Measurements from ENCODE around the gene AEBP2.

The AEBP2 gene

GRCh38 chr12:19485240-19485639 lies 45.9 kb downstream of the AEBP2 start:
- Histone ChIP-seq H3K4me1 (ENCODE audit: control insufficient read depth, low read depth, low read length) (peaks cover 24% of the 10 kb centered on the region), H3K9me3 (ENCODE audit: control insufficient read depth, low read depth, low read length) (no peaks in the 10 kb centered on the region), H3K9ac (ENCODE audit: low read length) (no peak overlapping the region), H3K27ac (ENCODE audit: low read length) (no peak overlapping the region), H3K4me3 (ENCODE audit: low read length) (no peak overlapping the region), H3K27me3 (ENCODE audit: control insufficient read depth, insufficient read depth, low read length) (no peaks in the 10 kb centered on the region), H3K36me3 (ENCODE audit: control insufficient read depth, low read depth, low read length) (peaks cover 29% of the 10 kb centered on the region)

DNA sequence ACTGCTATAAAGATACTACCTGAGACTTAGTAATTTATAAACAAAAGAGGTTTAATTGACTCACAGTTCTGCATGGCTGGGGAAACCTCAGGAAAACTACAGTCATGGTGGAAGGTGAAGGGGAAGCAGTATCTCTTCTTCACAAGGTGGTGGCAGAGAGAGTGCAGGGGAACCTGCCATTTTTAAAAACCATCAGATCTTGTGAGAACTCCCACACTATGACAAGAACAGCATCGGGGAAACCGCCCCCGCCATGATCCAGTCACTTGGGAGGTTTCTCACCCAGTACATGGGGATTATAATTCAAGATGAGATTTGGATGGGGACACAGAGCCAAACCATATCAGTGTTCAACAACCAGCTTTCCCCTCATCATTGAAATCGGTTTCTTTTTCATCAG lies 49.9 kb downstream of the AEBP2 start:
- Histone ChIP-seq H3K36me3 (ENCODE audit: control insufficient read depth, low read depth, low read length) (peaks cover 25% of the 10 kb centered on the region), H3K27ac (ENCODE audit: low read length) (no peak overlapping the region), H3K27me3 (ENCODE audit: control insufficient read depth, insufficient read depth, low read length) (no peaks in the 10 kb centered on the region), H3K9me3 (ENCODE audit: control insufficient read depth, low read depth, low read length) (no peaks in the 10 kb centered on the region), H3K4me1 (ENCODE audit: control insufficient read depth, low read depth, low read length) (peaks cover 9% of the 10 kb centered on the region), H3K9ac (ENCODE audit: low read length) (no peak overlapping the region), H3K4me3 (ENCODE audit: low read length) (no peak overlapping the region)

GRCh38 chr12:19490908-19491307 lies 51.6 kb downstream of the AEBP2 start:
- Histone ChIP-seq H3K9ac (ENCODE audit: low read length) (no peak overlapping the region), H3K4me3 (ENCODE audit: low read length) (no peak overlapping the region), H3K36me3 (ENCODE audit: control insufficient read depth, low read depth, low read length) (peaks cover 29% of the 10 kb centered on the region), H3K27me3 (ENCODE audit: control insufficient read depth, insufficient read depth, low read length) (no peaks in the 10 kb centered on the region), H3K9me3 (ENCODE audit: control insufficient read depth, low read depth, low read length) (no peaks in the 10 kb centered on the region), H3K27ac (ENCODE audit: low read length) (no peak overlapping the region), H3K4me1 (ENCODE audit: control insufficient read depth, low read depth, low read length) (peaks cover 20% of the 10 kb centered on the region)

GRCh38 chr12:19491863-19492262 lies 52.6 kb downstream of the AEBP2 start:
- Histone ChIP-seq H3K27ac (ENCODE audit: low read length) (no peak overlapping the region), H3K4me1 (ENCODE audit: control insufficient read depth, low read depth, low read length) (peaks cover 26% of the 10 kb centered on the region), H3K9ac (ENCODE audit: low read length) (no peak overlapping the region), H3K36me3 (ENCODE audit: control insufficient read depth, low read depth, low read length) (peaks cover 26% of the 10 kb centered on the region), H3K9me3 (ENCODE audit: control insufficient read depth, low read depth, low read length) (no peaks in the 10 kb centered on the region), H3K27me3 (ENCODE audit: control insufficient read depth, insufficient read depth, low read length) (no peaks in the 10 kb centered on the region), H3K4me3 (ENCODE audit: low read length) (no peak overlapping the region)

DNA sequence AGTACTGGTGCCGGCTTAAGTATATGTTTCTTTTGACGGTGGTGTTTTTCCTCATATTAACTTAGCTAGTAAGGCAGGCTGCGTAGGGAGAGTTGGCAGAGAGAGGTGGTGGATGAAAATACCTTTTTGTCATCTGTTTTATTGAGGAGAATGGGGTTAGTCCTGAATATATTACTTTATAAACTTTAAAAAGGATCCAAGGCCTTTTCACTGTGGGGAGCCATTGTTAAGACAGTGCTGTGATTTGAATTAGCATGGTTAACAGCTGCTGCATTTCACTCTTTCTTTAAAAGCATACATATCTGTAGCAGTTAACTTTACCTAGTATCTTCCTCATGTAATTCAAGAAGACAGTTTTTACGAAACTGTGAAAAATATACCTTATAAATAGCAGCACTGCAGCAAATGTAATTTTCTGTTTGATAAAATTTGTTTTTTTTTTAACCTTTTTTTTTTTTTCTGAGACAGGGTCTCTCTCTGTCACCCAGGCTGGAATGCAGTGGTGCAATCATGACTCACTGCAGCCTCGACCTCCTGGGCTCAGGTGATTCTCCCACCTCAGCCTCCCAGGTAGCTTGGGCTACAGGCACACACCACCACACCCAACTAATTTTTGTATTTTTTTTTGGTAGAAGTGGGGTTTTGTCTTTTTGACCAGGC lies 57.1 kb downstream of the AEBP2 start:
- no peaks in the 10 kb centered on the region for H3K27me3 ChIP-seq (ENCODE audit: control insufficient read depth, insufficient read depth, low read length)
- no peak overlapping the region for H3K4me3 ChIP-seq (ENCODE audit: low read length)
- no peaks in the 10 kb centered on the region for H3K9me3 ChIP-seq (ENCODE audit: control insufficient read depth, low read depth, low read length)
- H3K4me1 ChIP-seq (ENCODE audit: control insufficient read depth, low read depth, low read length), result peaks cover 34% of the 10 kb centered on the region
- H3K36me3 ChIP-seq (ENCODE audit: control insufficient read depth, low read depth, low read length), result peaks cover 49% of the 10 kb centered on the region
- peak overlapping the region; percentile 77 for H3K27ac ChIP-seq (ENCODE audit: low read length)
- H3K9ac ChIP-seq (ENCODE audit: low read length), result no peak overlapping the region

DNA sequence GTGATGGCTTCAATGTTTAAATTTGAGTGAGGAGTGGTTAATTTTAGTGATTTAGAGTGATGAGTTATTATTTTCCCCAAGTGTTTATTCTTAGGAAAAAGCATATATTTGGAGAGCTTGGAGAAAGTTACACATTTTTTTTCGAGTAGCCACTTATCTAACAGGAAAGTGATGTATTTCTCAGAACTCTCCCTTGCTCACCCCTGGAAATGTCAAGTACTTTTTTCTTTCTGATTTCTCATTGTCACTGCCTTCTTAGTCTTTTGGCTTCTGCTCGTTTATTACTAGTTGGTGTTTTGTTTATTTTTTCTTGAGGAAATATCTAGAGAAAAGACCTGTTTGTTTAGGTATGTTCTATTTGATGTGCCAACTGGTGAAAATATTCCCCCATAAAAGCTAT lies 58.8 kb downstream of the AEBP2 start:
- H3K4me3 ChIP-seq (ENCODE audit: low read length), result no peak overlapping the region
- H3K27me3 ChIP-seq (ENCODE audit: control insufficient read depth, insufficient read depth, low read length), result no peaks in the 10 kb centered on the region
- no peak overlapping the region for H3K27ac ChIP-seq (ENCODE audit: low read length)
- peaks cover 29% of the 10 kb centered on the region for H3K4me1 ChIP-seq (ENCODE audit: control insufficient read depth, low read depth, low read length)
- no peaks in the 10 kb centered on the region for H3K9me3 ChIP-seq (ENCODE audit: control insufficient read depth, low read depth, low read length)
- peaks cover 58% of the 10 kb centered on the region for H3K36me3 ChIP-seq (ENCODE audit: control insufficient read depth, low read depth, low read length)
- no peak overlapping the region for H3K9ac ChIP-seq (ENCODE audit: low read length)

DNA sequence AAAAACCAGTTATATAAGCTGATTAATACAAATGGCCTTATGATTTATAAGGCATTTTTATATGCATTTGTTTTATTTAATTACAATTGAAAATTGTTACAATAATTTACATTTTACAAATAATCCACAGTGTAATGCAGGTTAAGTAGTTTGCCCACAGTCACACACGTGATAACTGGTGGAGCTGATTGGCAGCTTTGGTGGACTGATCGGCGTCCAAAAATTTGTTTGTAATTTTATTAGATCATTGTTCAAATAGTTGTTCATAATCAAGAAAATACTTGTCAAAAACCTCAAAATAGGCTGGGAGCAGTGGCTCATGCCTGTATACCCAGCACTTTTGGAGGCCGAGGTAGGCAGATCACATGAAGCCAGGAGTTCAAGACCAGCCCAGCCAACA lies 59.7 kb downstream of the AEBP2 start:
- Histone ChIP-seq H3K4me1 (ENCODE audit: control insufficient read depth, low read depth, low read length) (peaks cover 29% of the 10 kb centered on the region), H3K9me3 (ENCODE audit: control insufficient read depth, low read depth, low read length) (no peaks in the 10 kb centered on the region), H3K27ac (ENCODE audit: low read length) (no peak overlapping the region), H3K9ac (ENCODE audit: low read length) (no peak overlapping the region), H3K27me3 (ENCODE audit: control insufficient read depth, insufficient read depth, low read length) (no peaks in the 10 kb centered on the region), H3K4me3 (ENCODE audit: low read length) (no peak overlapping the region), H3K36me3 (ENCODE audit: control insufficient read depth, low read depth, low read length) (peaks cover 60% of the 10 kb centered on the region)

DNA sequence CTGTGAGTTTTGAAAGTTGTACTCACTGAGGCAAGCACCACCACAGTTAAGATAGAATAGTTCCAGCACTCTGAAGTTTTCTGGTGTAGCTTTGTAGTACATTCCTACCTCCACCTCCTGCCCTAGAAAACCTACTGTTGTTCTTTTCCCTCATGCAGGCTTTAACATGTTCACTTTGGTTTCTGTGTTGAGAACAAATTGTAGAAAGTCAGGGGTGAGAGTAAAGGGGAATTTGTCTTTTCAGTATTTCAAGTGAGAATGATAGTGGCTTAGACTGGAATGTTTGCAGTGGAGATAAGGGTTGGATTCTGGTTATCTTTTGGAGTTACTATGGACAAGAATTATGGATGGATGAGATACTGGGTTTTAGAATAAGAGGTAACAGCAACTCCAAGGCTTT lies 67.2 kb downstream of the AEBP2 start:
- H3K4me3 ChIP-seq (ENCODE audit: low read length), result no peak overlapping the region
- H3K27ac ChIP-seq (ENCODE audit: low read length), result peak overlapping the region; percentile 31
- no peaks in the 10 kb centered on the region for H3K27me3 ChIP-seq (ENCODE audit: control insufficient read depth, insufficient read depth, low read length)
- peaks cover 3% of the 10 kb centered on the region for H3K4me1 ChIP-seq (ENCODE audit: control insufficient read depth, low read depth, low read length)
- no peak overlapping the region for H3K9ac ChIP-seq (ENCODE audit: low read length)
- no peaks in the 10 kb centered on the region for H3K9me3 ChIP-seq (ENCODE audit: control insufficient read depth, low read depth, low read length)
- H3K36me3 ChIP-seq (ENCODE audit: control insufficient read depth, low read depth, low read length), result peaks cover 27% of the 10 kb centered on the region

DNA sequence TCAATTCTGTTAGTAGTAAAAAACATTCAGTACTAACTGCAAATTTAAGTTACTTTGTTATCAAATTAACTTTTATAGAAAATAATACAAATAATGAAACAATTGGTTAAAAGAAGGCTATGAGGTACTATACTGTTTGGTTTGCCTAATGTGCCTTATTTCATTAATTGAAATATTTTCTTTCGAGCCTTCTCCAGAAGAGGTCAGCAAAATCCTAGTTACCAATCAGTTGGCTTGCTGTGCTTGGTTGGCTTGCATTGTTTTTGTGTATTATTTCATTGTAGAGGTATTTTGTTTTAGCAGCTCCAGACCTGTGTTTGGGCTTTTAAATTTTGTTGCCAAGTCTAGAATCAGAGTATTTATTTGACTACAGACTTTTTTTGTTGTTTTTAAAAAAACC lies 68.5 kb downstream of the AEBP2 start:
- Histone ChIP-seq H3K4me3 (ENCODE audit: low read length) (no peak overlapping the region), H3K9me3 (ENCODE audit: control insufficient read depth, low read depth, low read length) (no peaks in the 10 kb centered on the region), H3K27ac (ENCODE audit: low read length) (no peak overlapping the region), H3K9ac (ENCODE audit: low read length) (no peak overlapping the region), H3K27me3 (ENCODE audit: control insufficient read depth, insufficient read depth, low read length) (no peaks in the 10 kb centered on the region), H3K4me1 (ENCODE audit: control insufficient read depth, low read depth, low read length) (peaks cover 3% of the 10 kb centered on the region), H3K36me3 (ENCODE audit: control insufficient read depth, low read depth, low read length) (peaks cover 25% of the 10 kb centered on the region)

DNA sequence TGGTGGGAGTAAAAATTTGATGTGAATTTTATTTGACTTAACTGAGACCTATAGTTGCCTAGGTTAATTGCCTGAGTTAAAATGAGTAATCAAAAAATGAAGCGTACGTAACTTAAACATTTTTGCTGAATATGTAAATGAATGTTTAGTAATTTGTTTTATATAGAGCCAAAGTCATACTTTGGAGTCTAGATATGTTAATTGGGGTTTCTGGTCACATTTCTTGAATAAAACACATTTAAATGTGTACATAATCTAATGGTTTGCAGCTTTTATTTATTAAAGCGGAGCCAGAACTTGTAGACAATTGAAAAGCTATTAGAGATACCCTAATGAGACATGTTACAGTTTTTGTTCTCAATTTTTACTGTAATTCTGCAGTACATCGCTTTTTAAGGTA lies 71.2 kb downstream of the AEBP2 start:
- H3K9ac ChIP-seq (ENCODE audit: low read length), result no peak overlapping the region
- H3K4me1 ChIP-seq (ENCODE audit: control insufficient read depth, low read depth, low read length), result peaks cover 16% of the 10 kb centered on the region
- peaks cover 23% of the 10 kb centered on the region for H3K36me3 ChIP-seq (ENCODE audit: control insufficient read depth, low read depth, low read length)
- H3K27me3 ChIP-seq (ENCODE audit: control insufficient read depth, insufficient read depth, low read length), result no peaks in the 10 kb centered on the region
- no peaks in the 10 kb centered on the region for H3K9me3 ChIP-seq (ENCODE audit: control insufficient read depth, low read depth, low read length)
- H3K27ac ChIP-seq (ENCODE audit: low read length), result no peak overlapping the region
- no peak overlapping the region for H3K4me3 ChIP-seq (ENCODE audit: low read length)

DNA sequence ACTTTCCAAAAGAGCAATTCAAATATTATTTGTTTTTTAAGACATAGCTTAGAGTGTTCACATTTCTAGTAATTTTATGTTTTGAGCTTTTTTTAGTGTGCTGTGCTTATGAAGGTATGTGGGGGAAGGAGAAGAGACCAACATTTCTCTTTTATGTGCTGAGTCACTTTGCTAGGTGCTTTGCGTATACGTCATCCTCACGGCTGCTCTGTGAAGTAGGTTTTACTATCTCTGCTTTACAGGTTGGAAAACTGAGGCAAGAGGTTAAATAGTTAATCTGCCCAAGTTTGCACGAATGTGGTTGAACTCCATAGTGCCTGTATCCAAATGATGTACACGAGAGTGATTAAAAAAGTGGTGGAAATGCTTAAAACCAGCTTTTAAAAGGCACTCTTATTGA lies 75.9 kb downstream of the AEBP2 start:
- Histone ChIP-seq H3K4me3 (ENCODE audit: low read length) (no peak overlapping the region), H3K27me3 (ENCODE audit: control insufficient read depth, insufficient read depth, low read length) (no peaks in the 10 kb centered on the region), H3K9me3 (ENCODE audit: control insufficient read depth, low read depth, low read length) (no peaks in the 10 kb centered on the region), H3K27ac (ENCODE audit: low read length) (peak overlapping the region; percentile 38), H3K4me1 (ENCODE audit: control insufficient read depth, low read depth, low read length) (peaks cover 12% of the 10 kb centered on the region), H3K9ac (ENCODE audit: low read length) (no peak overlapping the region), H3K36me3 (ENCODE audit: control insufficient read depth, low read depth, low read length) (peaks cover 58% of the 10 kb centered on the region)

GRCh38 chr12:19517583-19517982 lies 78.3 kb downstream of the AEBP2 start:
- Histone ChIP-seq H3K36me3 (ENCODE audit: control insufficient read depth, low read depth, low read length) (peaks cover 62% of the 10 kb centered on the region), H3K4me3 (ENCODE audit: low read length) (no peak overlapping the region), H3K27me3 (ENCODE audit: control insufficient read depth, insufficient read depth, low read length) (no peaks in the 10 kb centered on the region), H3K9me3 (ENCODE audit: control insufficient read depth, low read depth, low read length) (no peaks in the 10 kb centered on the region), H3K27ac (ENCODE audit: low read length) (no peak overlapping the region), H3K9ac (ENCODE audit: low read length) (no peak overlapping the region), H3K4me1 (ENCODE audit: control insufficient read depth, low read depth, low read length) (peaks cover 12% of the 10 kb centered on the region)
